Chondrocyte (in vitro differentiated cells): ENCODE results near the gene PRICKLE2. TPM values are rescaled to one million over a fixed set of nuclear protein-coding genes. Genes with fewer than 3 reads are reported as not detected.

Experiments
- DNase-seq: peaks from one replicate; pipeline ENCODE4 v3.0.0; 2021; ENCODE audit warnings: mixed read lengths, low spot score
- H3K27ac Mint-ChIP-seq: one replicate; pipeline ENCODE4 v1.8.0; 2021; ENCODE audit warnings: mild to moderate bottlenecking, moderate library complexity, mixed read lengths; ENCODE audit not compliant: unreplicated experiment
- H3K27me3 Mint-ChIP-seq: 2 replicates; pipeline ENCODE4 v1.8.0; 2021; ENCODE audit warnings: low read depth, mixed read lengths
- H3K36me3 Mint-ChIP-seq: 2 replicates; pipeline ENCODE4 v1.8.0; 2021; ENCODE audit warnings: low read depth, mixed read lengths
- H3K4me1 Mint-ChIP-seq: 2 replicates; pipeline ENCODE4 v1.8.0; 2021; ENCODE audit warnings: low read depth, mild to moderate bottlenecking, mixed read lengths
- H3K4me3 Mint-ChIP-seq: one replicate; pipeline ENCODE4 v1.8.0; 2021; ENCODE audit warnings: mild to moderate bottlenecking, moderate library complexity, mixed read lengths; ENCODE audit not compliant: unreplicated experiment
- H3K9me3 Mint-ChIP-seq: 2 replicates; pipeline ENCODE4 v1.8.0; 2021; ENCODE audit warnings: low read depth, mixed read lengths
- CTCF ChIP-seq: fragments of 200-600 bp; sonication (generic); IDR thresholded peaks from 2 replicates; pipeline ENCODE4 v1.5.0; 2021; ENCODE audit warnings: antibody characterized with exemption, mild to moderate bottlenecking, moderate library complexity
- total RNA-seq: library from RNA; stranded (reverse); gene quantifications from 3 replicates; pipeline ENCODE4 v1.2.1, GENCODE V29; 2021

Gene PRICKLE2
- total RNA-seq, 1 donor from 2014 or later = 48.2 TPM

DNA sequence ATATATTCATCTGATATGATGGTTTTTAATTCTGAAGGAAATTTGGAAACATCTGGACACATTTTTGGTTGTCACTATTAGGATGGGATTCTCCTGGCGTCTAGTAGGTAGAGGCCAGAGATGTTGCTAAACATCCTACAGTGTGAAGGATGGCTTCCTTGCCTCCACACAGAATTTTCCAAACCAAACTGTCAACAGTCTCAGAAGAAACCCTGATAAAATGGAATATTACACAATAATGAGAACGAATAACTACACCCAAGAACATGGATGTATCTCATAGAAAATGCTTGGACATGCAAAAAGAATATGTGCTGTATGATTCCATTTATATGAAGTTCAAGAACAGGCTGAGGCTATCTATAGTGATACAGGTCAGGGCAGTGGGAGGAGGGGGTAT is 122.1 kb downstream of the PRICKLE2 start:
- no peak overlapping the region for H3K27ac Mint-ChIP-seq
- no peaks in the 10 kb centered on the region for H3K27me3 Mint-ChIP-seq
- H3K9me3 Mint-ChIP-seq = no peaks in the 10 kb centered on the region
- no peak for DNase-seq
- peaks cover 33% of the 10 kb centered on the region for H3K4me1 Mint-ChIP-seq
- no peak overlapping the region for H3K4me3 Mint-ChIP-seq
- H3K36me3 Mint-ChIP-seq = peaks cover 24% of the 10 kb centered on the region
- no peak for TF ChIP-seq CTCF

DNA sequence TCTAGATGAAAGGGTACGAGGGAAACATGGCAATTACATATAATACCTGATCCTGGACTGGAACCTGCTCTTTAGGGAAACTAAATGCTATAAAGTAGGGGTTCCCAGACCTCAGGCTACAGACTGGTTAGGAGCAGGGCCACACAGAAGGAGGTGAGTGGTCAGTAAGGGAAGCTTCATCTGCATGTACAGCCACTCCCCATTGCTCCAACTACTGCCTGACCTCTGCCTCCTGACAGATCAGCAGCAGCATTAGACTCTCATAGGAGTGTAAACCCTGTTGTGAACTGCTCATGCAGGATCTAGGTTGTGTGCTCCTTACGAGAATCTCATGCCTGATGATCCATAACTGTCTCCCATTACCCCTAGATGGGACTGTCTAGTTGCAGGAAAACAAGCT is 123.1 kb downstream of the PRICKLE2 start:
- Mint-ChIP-seq H3K36me3 (peaks cover 30% of the 10 kb centered on the region), H3K9me3 (no peaks in the 10 kb centered on the region), H3K4me3 (no peak overlapping the region), H3K27ac (no peak overlapping the region), H3K4me1 (peaks cover 28% of the 10 kb centered on the region), H3K27me3 (no peaks in the 10 kb centered on the region)
- TF ChIP-seq CTCF = no peak
- no peak for DNase-seq

GRCh38 chr3:64099316-64099715 is 126.0 kb downstream of the PRICKLE2 start:
- Mint-ChIP-seq H3K4me1 (peaks cover 14% of the 10 kb centered on the region), H3K27ac (no peak overlapping the region), H3K9me3 (no peaks in the 10 kb centered on the region), H3K36me3 (peaks cover 43% of the 10 kb centered on the region), H3K27me3 (no peaks in the 10 kb centered on the region), H3K4me3 (no peak overlapping the region)
- TF ChIP-seq CTCF = no peak
- DNase-seq = no peak

GRCh38 chr3:64098670-64099069 is 126.6 kb downstream of the PRICKLE2 start:
- Mint-ChIP-seq H3K4me1 (peaks cover 17% of the 10 kb centered on the region), H3K4me3 (no peak overlapping the region), H3K36me3 (peaks cover 40% of the 10 kb centered on the region), H3K27ac (no peak overlapping the region), H3K9me3 (no peaks in the 10 kb centered on the region), H3K27me3 (no peaks in the 10 kb centered on the region)
- no peak for TF ChIP-seq CTCF
- no peak for DNase-seq

- Mint-ChIP-seq H3K27me3 (no peaks in the 10 kb centered on the region), H3K4me3 (no peak overlapping the region), H3K27ac (no peak overlapping the region), H3K36me3 (peaks cover 38% of the 10 kb centered on the region), H3K4me1 (peaks cover 17% of the 10 kb centered on the region), H3K9me3 (no peaks in the 10 kb centered on the region)
- TF ChIP-seq CTCF = no peak
- DNase-seq = no peak
Observed at GRCh38 chr3:64097920-64098319, 127.3 kb downstream of the PRICKLE2 start.
